HepG2 (cell line): ENCODE measurements around the gene UBXN2A. TPM values are rescaled to one million over a fixed set of nuclear protein-coding genes. Genes with fewer than 3 reads are reported as not detected.
A peak's percentile ranks its signal among the peaks of the same experiment; 100 is the strongest.

Experiments
- CBX1 ChIP-seq: IDR thresholded peaks from one replicate; pipeline ENCODE4 v1.6.1; 2016; ENCODE audit warnings: antibody characterized with exemption, low read depth
- FOXC1 ChIP-seq: sonication (generic); formaldehyde crosslinking; IDR thresholded peaks from 2 replicates; pipeline ENCODE4 v1.8.0; 2022; ENCODE audit warnings: mild to moderate bottlenecking, missing genetic modification reagents, borderline replicate concordance
- HNF4A ChIP-seq: sonication (generic); formaldehyde crosslinking; IDR thresholded peaks from 2 replicates; pipeline ENCODE4 v1.4.0; 2020; ENCODE audit warnings: missing genetic modification reagents
- KDM5B ChIP-seq: sonication (generic); formaldehyde crosslinking; IDR thresholded peaks from 2 replicates; pipeline ENCODE4 v1.4.0; 2020; ENCODE audit warnings: missing genetic modification reagents, mild to moderate bottlenecking, borderline replicate concordance
- NR1H2 ChIP-seq: sonication (generic); formaldehyde crosslinking; IDR thresholded peaks from 2 replicates; pipeline ENCODE4 v1.8.1; 2022; ENCODE audit warnings: low read depth, missing genetic modification reagents, borderline replicate concordance
- ONECUT2 ChIP-seq: sonication (generic); formaldehyde crosslinking; IDR thresholded peaks from 2 replicates; pipeline ENCODE4 v1.4.0; 2020; ENCODE audit warnings: missing genetic modification reagents
- PHF5A ChIP-seq: IDR thresholded peaks from one replicate; pipeline ENCODE4 v1.6.1; 2018; ENCODE audit warnings: low read depth, missing genetic modification reagents; ENCODE audit not compliant: unreplicated experiment
- PITX1 ChIP-seq: sonication (generic); formaldehyde crosslinking; IDR thresholded peaks from 2 replicates; pipeline ENCODE4 v1.5.1; 2020; ENCODE audit warnings: mild to moderate bottlenecking, missing genetic modification reagents
- RFX1 ChIP-seq: fragments of 450-650 bp; IDR thresholded peaks from 2 replicates; pipeline ENCODE4 v1.6.1; 2017
- SIX4 ChIP-seq: sonication (generic); formaldehyde crosslinking; IDR thresholded peaks from 2 replicates; pipeline ENCODE4 v1.4.0; 2020; ENCODE audit warnings: missing genetic modification reagents
- ZBTB26 ChIP-seq: IDR thresholded peaks from 2 replicates; pipeline ENCODE4 v1.6.1; 2016; ENCODE audit warnings: missing compliant biosample characterization, missing genetic modification reagents, borderline replicate concordance
- ZBTB7B ChIP-seq: sonication (generic); formaldehyde crosslinking; IDR thresholded peaks from 2 replicates; pipeline ENCODE4 v1.4.0; 2020; ENCODE audit warnings: missing genetic modification reagents
- ZNF276 ChIP-seq: sonication (generic); formaldehyde crosslinking; IDR thresholded peaks from 2 replicates; pipeline ENCODE4 v1.4.0; 2020; ENCODE audit warnings: mild to moderate bottlenecking, low read depth, missing genetic modification reagents
- ZNF407 ChIP-seq: sonication (generic); formaldehyde crosslinking; IDR thresholded peaks from one replicate; pipeline ENCODE4 v1.5.1; 2020; ENCODE audit warnings: mild to moderate bottlenecking, missing genetic modification reagents; ENCODE audit errors: not compliant biosample characterization
- ZNF644 ChIP-seq: IDR thresholded peaks from 2 replicates; pipeline ENCODE4 v1.6.1; 2016; ENCODE audit warnings: low read depth
- ZNF891 ChIP-seq: sonication (generic); formaldehyde crosslinking; IDR thresholded peaks from 2 replicates; pipeline ENCODE4 v1.5.0; 2020; ENCODE audit warnings: mild to moderate bottlenecking, missing genetic modification reagents
- polyA plus RNA-seq, 8 experiments: library from polyadenylated mRNA; depleted of rRNA in 3 of 8; stranded (reverse) in 7 of 8; unstranded in 1 of 8; fragments of >200 nt; fragmentation: Illumina TruSeq in 4 of 8; extraction: Trizol in 4 of 8; gene quantifications; 2 replicates each; pipeline versions ENCODE4 v1.2.1 to v1.2.3, GENCODE V29; 2011 to 2016; ENCODE audit warnings: low read depth in 4 of 8, missing spikeins in 1 of 8, mixed read lengths in 1 of 8; ENCODE audit not compliant: insufficient read depth in 1 of 8
- total RNA-seq, 5 experiments: library from RNA; depleted of rRNA; stranded (reverse); fragments of >200 nt; fragmentation: Illumina TruSeq; extraction: Trizol; gene quantifications; 2 replicates each; pipeline ENCODE4 v1.2.3, GENCODE V29; 2016; ENCODE audit warnings: low read depth in 1 of 5

The UBXN2A gene
- total and polyA plus RNA-seq, 2 of the 13 experiments (the other 11 are each of a cell fraction or from before 2014, with no cell fraction given) = 8.3 to 20.9 TPM

GRCh38 chr2:24046930-24047702 is 106.9 kb downstream of the UBXN2A start, which contains the start of gene WDCP (continued):
- TF ChIP-seq ZNF407 (CRISPR knock-in tag) (peak; percentile 82), RFX1 (no peak), SIX4 (no peak), PHF5A (CRISPR knock-in tag) (no peak), KDM5B (CRISPR knock-in tag) (peak; percentile 80; the same call in 1 of the 2 replicates), ZNF276 (CRISPR knock-in tag) (0 out of 2 replicates have a peak, but pooled peaks have one; percentile 46), ONECUT2 (CRISPR knock-in tag) (no peak), ZNF891 (CRISPR knock-in tag) (no peak), ZNF644 (CRISPR knock-in tag) (no peak), PITX1 (CRISPR knock-in tag) (peak; percentile 46; the same call in 1 of the 2 replicates), ZBTB26 (peak; percentile 56; the same call in 1 of the 2 replicates), ZBTB7B (CRISPR knock-in tag) (0 out of 2 replicates have a peak, but pooled peaks have one; percentile 40), HNF4A (CRISPR knock-in tag) (no peak), NR1H2 (CRISPR knock-in tag) (no peak), CBX1 (no peak), FOXC1 (no peak)
